NCI-H510A treated with DMSO at 0.1 percent for 48 hours (cell line): ENCODE measurements around the gene ME3.
"Not testable (repeated sequence)": the region's sequence is repeated elsewhere in the genome, so short reads cannot be mapped to it uniquely, and the experiment has no call there.

ENCODE experiments used
- DNase-seq: peaks from one replicate; lab custom pipeline; 2025; lab: John Stamatoyannopoulos, UW

The ME3 gene

GRCh38 chr11:86433361-86434095, 238.9 kb downstream of the ME3 start:
- not testable (repeated sequence) for DNase-seq

DNA sequence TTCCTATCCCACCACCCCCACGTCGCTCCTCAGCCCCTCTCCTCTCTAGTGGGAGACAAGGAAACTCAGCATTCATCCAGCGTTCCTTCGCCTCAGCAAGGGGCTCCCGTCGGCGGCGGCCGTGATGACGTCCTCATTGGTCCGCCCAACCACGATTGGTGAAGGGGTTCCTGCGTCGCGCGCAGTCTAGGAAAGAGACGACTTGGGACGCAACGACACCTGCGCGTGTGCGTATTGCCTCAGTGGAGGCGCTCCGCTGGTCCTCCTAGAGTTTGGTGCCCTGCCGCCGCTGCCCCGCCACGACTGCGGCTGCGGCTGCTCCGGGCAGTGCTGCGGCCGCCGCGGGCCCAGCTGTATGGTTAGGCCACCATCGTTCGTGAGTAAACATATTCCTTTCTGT, 241.2 kb downstream of the ME3 start:
- no peak for DNase-seq

DNA sequence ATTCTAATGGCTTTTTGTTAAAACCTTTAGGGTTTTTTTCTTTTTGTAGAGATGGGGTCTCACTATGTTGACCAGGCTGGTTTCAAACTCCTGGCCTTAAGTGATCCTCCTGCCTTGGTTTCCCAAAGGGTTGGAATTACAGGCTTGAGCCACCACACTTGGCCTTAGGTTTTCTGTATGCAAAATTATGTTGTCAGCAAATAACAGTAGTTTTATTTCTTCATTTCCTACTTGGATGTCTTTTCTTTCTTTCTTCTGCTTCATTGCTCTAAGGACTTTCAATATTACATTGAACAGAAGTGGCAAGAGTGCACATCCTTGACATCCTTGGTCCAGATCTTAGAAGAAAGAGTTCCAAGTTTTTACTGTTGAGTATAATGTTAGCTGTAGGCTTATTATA, 245.0 kb downstream of the ME3 start:
- no peak for DNase-seq

DNA sequence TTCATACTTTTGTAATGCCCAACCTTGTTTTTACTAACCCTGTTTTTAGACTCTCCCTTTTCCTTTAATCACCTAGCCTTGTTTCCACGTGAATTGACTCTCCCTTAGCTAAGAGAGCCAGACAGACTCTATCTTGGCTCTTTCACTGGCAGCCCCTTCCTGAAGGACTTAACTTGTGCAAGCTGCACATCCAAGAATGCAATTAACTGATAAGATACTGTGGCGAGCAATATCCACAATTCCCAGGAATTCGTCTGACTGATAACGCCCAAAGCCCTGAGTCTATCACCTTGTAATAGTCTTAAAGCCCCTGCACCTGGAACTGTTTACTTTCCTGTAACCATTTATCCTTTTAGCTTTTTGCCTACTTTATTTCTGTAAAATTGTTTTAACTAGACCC, 248.9 kb downstream of the ME3 start:
- not testable (repeated sequence) for DNase-seq

DNA sequence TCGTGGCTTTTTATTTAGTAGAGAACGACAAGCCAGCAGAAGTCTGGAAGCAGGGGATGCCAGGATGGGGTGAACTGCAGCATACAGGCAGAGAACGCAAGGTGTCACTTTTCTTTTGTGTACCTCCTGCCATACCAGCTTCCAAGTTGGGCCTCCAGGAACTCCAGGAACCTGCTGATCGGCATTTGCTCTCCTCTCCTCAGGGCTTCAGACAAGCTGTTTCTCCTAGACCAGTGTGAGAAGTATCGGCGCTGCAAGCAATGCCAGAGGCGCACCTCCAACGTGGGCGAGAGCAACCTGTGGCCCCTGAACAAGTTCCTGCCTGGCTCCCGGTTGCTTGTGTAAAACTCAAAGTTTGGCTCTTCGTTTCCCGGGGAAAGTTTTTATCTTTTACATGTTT, 250.0 kb downstream of the ME3 start:
- no peak for DNase-seq

DNA sequence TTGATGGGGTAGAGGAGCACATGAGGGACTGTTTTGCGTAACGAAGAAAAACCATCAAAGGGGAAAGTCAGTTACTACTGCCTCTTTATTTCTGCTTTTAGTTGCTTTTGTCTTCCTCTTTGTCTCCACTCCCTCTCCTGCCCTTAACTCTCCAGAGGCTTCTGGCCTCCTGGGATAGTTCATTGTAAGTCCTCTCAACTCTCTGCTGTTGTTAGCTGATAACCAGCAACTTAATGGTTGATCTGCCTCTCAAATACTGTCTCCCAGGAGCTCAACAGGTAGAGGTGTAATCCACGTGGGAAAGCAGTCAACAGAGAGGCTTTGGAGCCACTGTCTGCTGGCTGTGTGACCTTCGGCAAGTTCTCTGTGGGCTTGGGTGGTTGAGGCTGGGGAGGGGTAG, 250.5 kb downstream of the ME3 start:
- DNase-seq: no peak

DNA sequence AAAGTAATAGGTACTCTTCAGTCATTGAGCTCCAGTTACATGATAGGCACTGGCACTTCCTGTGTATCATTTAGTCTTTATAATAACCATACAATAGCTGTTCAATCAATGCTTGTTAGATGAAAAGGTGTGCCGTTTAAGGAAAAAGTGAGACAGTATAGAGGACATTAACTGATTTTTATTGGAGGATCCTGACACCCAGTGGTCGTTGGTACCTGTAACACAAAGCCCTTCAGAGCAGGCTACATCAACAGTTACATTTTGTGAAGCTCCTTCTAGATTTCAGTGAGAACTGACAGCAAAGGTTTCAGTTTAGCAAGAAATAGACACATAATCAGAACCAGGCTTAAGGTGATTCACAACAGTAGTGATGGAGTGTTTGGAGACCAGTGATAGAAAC, 253.5 kb downstream of the ME3 start:
- no peak for DNase-seq

GRCh38 chr11:86418513-86418912, 253.9 kb downstream of the ME3 start:
- DNase-seq: no peak

GRCh38 chr11:86418106-86418505, 254.3 kb downstream of the ME3 start:
- no peak for DNase-seq

DNA sequence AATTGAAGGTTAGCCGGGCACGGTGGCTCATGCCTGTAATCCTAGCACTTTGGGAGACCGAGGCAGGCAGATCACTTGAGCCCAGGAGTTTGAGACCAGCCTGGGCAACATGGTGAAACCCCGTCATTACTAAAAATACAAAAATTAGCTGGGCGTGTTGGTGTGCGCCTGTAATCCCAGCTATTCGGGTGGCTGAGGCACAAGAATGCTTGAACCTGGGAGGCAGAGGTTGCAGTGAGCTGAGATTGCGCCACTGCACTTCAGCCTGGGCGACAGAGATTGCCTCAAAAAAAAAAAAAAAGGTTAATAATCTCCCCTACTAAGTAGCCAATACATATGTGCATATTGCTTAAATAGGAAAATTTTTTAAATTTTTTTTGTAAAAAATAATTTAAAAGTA, 255.5 kb downstream of the ME3 start:
- DNase-seq: not testable (repeated sequence)

DNA sequence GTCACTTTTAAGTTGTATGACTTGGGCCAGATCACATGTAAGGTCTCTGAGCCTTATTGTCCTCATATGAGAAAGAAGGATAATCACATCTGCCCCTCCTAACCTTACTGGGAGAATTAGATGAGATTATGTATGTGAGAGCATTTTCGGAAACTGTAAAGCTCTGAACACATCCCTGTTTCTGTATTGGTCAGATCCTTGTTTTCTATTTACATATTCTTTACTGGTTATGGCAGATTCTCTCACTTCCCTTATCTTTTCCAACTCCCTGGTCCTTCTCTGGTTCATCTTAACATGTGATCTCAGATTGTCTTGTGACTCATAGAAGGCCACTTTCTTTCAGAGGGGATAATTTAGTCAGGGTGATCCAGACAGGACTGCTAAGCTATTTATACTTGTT, 255.9 kb downstream of the ME3 start:
- DNase-seq: no peak

DNA sequence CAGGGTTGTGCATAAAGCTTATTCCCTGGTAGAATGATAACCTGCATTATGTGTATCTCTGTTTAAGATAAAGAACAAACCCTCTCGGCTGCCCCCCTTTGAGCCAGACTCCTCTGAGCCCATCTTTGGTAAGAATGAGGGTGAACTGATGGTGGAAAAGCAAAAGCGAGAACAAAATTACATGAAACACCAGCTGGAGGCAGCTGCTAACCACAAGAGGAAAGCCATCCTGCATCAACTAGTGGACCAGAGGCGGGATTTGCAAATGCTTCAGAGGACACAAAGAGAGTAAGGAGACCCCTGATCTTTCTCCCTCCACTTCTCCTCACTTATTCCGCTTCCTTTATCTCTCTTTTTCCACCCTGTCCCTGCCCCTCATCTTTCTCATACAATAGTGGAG, 257.4 kb downstream of the ME3 start:
- DNase-seq: no peak

DNA sequence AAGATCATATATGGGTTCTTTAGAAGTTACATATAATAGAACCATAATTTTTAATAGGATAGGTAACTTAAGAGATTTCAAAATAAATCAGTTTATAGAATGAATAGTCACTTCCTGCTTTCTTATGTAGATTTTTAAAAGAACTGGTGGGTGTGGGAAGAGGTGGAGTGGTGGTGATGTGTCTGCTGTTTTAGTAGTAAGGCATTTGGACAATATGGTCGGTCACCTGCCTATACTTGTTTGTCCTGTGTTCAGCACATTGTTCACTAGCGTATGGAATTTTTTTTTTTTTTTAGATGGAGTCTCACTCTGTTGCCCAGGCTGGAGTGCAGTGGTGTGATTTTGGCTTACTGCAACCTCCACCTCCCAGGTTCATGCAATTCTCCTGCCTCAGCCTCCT, 258.4 kb downstream of the ME3 start:
- DNase-seq: no peak

DNA sequence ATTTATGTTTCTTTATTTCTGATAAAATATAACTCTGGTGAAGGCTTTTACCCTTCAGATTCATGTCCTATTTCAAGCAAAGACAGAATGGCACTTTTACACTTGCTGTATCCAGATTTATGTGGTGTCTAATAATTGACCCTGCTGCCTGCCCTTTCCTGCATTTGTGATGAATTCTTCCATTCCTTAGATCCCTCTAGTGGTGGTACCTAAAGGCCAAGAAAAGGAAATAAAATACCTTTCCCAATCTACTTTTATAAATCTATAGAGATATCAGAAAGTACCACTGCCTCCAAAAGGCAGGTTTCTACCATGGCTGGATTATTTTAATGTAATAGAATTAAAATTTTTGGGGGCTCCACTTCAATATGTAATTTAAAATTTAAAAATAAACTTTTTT, 263.6 kb downstream of the ME3 start:
- no peak for DNase-seq

GRCh38 chr11:86403458-86403857, 269.0 kb downstream of the ME3 start:
- no peak for DNase-seq

DNA sequence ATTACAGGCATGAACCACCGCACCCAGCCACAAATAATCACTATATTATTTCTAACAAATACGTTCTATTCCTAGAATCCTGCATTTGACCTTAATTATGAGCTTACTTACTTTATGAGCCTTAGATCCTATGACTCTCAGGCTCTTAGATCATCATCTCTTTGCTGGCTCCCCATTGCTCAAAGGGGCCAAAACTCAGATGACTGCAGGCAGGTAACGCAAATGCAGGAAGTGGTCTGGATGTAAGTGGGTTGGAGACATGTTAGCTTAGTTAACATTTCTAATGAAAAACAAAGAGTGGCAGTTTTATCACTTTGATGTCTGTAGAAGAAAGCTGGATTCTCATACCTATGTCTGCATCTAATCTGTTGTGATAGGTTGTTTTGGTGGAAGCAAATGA, 274.3 kb downstream of the ME3 start:
- no peak for DNase-seq

GRCh38 chr11:86397351-86397750, 275.1 kb downstream of the ME3 start:
- no peak for DNase-seq

DNA sequence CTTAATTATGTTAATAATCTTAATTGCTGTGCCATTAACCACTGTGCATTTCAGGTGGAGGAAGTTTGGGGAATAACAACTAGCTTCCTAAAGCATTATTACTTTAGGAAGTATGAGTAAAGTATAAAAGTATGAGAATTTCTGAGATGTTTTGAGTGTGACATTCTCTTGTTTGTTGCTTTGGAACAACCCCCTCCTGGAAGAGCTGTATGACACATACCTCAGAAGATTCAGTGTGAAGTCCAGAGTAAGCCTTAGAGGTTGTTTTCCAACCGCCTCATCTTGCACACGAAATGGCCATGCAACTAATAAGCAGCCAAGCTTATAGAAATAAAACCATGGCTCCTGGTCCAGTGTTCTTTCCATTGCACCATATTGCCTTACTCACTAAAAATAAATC, 276.0 kb downstream of the ME3 start:
- no peak for DNase-seq

DNA sequence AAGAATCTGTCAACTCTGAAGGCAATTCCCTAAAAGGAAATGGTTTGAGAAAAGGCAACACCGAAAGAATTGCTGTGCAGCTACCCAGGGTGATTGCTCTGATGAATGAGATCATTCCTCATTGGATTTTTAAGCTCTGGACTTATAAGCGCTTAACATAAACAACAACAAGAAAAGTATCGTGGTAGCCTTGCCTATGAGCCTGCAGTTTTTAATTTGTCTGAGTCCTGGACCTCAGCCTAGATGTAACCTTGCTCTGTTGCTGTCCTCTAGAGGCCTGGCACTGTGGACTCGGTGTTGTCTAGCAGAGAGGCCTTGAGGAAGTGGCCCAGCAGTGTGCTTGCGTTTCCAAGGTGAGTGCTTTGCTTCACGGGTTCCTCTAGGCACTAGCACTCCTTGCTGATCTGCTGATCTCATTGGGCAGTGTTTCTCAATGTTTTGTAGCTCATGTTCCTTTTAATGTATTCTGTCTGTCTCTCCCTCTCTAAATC, 277.3 kb downstream of the ME3 start:
- no peak for DNase-seq
